ENCODE data around the gene DNM3.

Gene DNM3

GRCh38 chr1:171966426-171967220 is 125.3 kb downstream of the DNM3 start:
- DNase-seq (ENCODE audit: low read depth in 2 of 2, low spot score in 1 of 2), result no peak

DNA sequence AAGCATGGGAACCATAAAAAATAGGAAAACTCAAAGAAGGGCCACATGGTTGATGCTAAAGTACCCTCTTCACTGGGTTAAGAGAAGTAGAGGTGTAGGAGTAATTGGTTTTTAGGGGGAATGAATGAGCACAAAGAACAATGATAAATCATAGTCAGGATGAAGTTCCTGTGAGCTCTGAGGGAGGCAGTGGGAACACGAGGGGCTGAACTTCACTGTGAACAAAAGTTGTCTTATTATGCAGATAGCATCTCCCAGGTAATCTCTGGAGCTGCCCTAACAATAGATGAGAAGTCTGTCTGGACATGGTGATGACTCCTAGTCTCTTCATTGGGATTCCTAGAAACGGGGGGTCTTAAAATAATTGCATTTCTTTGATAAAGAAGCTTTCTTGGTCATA is 127.9 kb downstream of the DNM3 start:
- DNase-seq (ENCODE audit: low read depth in 2 of 2, low spot score in 1 of 2), result no peak

GRCh38 chr1:171969813-171970212 is 128.5 kb downstream of the DNM3 start:
- no peak for DNase-seq (ENCODE audit: low read depth in 2 of 2, low spot score in 1 of 2)

GRCh38 chr1:171972846-171973245 is 131.5 kb downstream of the DNM3 start:
- DNase-seq (ENCODE audit: low read depth in 2 of 2, low spot score in 1 of 2), result no peak

GRCh38 chr1:171973421-171973820 is 132.1 kb downstream of the DNM3 start:
- no peak for DNase-seq (ENCODE audit: low read depth in 2 of 2, low spot score in 1 of 2)

- no peak for DNase-seq (ENCODE audit: low read depth in 2 of 2, low spot score in 1 of 2)
Observed at GRCh38 chr1:171981303-171981702, 140.0 kb downstream of the DNM3 start.

GRCh38 chr1:171983584-171983983 is 142.3 kb downstream of the DNM3 start:
- no peak for DNase-seq (ENCODE audit: low read depth in 2 of 2, low spot score in 1 of 2)

- no peak for DNase-seq (ENCODE audit: low read depth in 2 of 2, low spot score in 1 of 2)
Observed at GRCh38 chr1:171984262-171984661, 143.0 kb downstream of the DNM3 start.

DNA sequence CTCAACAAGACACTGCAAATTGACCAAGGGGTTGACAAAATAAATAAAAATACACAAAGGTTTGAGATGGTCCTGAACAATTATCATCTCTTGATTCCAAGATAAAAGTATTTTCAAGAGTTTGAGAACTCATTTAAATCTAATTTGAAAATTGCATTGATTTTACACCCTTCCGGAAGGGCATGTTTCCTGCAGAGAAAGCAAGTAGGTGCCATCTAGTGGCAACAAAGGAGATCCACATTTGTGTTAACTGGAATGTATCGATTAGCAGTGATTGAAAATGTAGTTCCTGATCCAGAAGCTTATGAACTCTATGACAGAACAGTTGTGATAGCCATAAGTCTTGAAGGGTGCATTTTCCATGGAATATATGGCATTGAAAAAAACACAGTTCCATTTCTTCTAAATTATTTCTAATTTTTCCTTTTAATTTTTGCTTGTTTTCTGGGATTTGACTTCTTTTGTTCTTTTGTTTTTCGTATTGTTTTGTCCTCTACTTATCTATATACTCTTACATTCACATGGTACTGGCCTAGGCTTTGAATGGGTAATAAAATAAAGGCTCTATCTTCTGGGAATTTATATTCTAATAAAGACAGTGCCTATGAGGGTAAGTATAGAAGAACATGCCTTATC is 143.7 kb downstream of the DNM3 start:
- DNase-seq (ENCODE audit: low read depth in 2 of 2, low spot score in 1 of 2), result no peak

DNA sequence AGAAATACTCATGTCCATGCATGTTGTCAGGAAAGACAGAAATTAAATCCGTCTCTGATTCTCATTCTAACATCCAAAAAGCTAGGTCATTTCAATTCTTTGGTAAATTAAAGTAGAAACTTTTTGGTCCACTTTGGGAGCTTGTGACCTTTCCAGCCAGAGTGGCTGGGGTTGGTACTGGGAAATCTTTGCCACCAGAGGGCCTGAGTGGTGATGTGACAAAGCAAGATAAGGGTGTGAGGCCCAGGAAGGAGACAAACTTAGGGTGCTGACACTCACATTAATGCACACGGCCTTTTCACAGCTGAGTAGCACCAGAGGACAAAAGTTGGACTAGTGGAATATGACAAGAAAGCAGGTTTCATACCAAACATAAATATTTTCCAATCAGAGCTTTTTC is 144.3 kb downstream of the DNM3 start:
- DNase-seq (ENCODE audit: low read depth in 2 of 2, low spot score in 1 of 2), result no peak

- DNase-seq (ENCODE audit: low read depth in 2 of 2, low spot score in 1 of 2), result no peak
Observed at GRCh38 chr1:171988243-171988885, 147.1 kb downstream of the DNM3 start.

GRCh38 chr1:171990371-171990770 is 149.1 kb downstream of the DNM3 start:
- no peak for DNase-seq (ENCODE audit: low read depth in 2 of 2, low spot score in 1 of 2)

GRCh38 chr1:171994293-171994692 is 153.0 kb downstream of the DNM3 start:
- DNase-seq (ENCODE audit: low read depth in 2 of 2, low spot score in 1 of 2), result no peak

- DNase-seq (ENCODE audit: low read depth in 2 of 2, low spot score in 1 of 2), result no peak
Observed at GRCh38 chr1:171995573-171995972, 154.3 kb downstream of the DNM3 start.

GRCh38 chr1:171997936-171998335 is 156.6 kb downstream of the DNM3 start:
- no peak for DNase-seq (ENCODE audit: low read depth in 2 of 2, low spot score in 1 of 2)

DNA sequence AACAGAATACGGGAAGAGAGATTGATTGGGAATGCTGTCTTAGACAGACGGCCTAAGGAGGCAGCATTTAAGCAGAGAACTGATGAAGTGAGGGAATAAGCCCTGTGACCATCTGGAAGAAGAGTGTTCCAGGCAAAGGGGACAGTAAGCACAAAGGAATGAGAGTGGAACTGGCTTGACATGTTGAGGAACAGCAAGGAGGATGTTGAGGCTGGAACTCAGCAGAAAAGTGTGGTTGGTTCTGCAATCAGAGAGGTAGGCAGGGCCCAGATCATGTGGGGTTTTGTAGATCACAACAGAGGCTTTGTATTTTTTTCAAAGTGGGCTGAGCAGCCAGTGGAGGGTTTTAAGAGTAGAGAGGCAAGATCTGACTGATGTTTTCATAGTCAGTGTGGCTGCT is 157.4 kb downstream of the DNM3 start:
- no peak for DNase-seq (ENCODE audit: low read depth in 2 of 2, low spot score in 1 of 2)

- DNase-seq (ENCODE audit: low read depth in 2 of 2, low spot score in 1 of 2), result no peak
Observed at GRCh38 chr1:171999756-172000155, 158.5 kb downstream of the DNM3 start.

- no peak for DNase-seq (ENCODE audit: low read depth in 2 of 2, low spot score in 1 of 2)
Observed at GRCh38 chr1:172001288-172001687, 160.0 kb downstream of the DNM3 start.

DNA sequence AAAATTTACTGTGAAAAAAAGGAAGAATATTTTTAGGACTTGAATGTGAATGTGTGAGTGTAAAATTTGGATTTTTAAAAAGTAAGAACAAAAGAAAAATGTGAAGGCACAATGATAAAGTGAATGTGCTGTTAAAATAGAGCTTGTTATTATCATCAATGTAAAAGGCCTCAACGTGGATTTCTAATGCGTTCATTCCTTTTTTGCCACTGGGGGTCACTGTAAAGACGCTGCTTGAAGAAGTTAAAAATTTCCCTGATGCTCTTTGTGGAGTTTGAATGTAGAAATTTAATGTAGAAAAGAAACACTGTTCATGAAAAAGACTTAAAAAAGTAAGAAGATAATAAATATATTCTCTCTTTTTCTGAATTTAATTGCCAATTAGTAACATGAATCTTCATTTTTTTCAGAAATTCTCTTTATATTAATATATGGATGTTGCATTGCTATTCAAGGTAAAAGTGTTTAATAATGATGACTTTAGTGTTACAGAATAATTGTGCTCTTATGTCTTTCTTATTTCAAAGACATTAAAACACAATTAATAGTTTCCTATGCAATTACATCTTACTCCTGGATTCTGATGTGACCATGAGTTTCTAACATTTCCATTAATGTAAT is 161.5 kb downstream of the DNM3 start:
- no peak for DNase-seq (ENCODE audit: low read depth in 2 of 2, low spot score in 1 of 2)

DNA sequence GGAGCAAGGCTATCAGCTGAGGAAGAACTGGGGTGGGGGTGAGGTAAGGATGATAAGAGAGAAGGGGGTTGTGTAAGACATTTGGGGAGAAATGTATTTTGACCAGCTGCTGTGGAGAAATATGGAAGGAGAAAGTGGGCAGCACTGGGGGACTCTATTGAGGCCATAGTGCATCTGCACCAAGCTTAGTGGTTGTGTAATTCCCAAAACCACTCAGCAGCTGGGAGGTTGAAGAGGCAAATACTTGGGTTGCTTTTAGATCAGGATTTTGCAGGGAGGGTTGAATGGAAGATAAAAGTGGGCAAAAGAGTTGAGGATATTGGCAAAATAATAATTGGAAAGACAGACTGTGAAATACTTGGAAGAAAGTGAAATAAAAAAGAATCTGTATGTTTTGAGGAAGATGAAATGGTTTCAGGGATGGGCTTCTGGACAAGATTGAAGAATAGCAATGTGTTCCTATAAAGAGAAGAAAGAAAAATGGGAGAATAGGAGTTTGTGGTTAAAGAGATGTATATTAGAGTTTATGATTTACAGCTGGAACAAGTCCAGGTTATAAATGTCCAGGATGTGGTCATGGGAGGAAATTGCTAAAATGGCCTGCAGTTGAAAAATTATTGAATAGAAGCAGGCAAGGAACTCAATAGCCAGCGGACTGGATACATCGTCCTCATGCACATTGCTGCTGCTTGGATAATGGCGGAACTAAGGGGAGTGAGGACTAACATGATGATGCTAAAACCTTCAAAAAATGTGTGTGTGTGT is 162.7 kb downstream of the DNM3 start:
- DNase-seq (ENCODE audit: low read depth in 2 of 2, low spot score in 1 of 2), result no peak

DNA sequence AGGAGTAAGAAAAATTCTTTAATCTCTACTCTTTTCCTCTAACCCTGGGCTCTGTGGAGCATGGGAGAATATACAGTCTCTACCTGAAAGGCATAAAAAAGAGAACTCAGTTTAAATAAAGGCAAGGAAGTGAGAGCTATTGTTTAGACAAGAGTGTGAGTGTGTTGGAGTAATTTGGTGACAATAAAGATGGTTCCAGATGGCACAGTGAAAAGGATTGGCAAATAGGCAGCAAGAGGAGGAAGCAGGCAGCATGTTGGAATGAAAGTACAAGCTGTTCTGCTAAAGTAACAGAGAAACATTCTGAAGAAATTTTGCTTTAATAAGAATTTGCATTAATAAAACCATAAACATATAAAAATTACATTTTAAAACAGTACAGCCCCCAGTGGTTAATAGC is 163.4 kb downstream of the DNM3 start:
- no peak for DNase-seq (ENCODE audit: low read depth in 2 of 2, low spot score in 1 of 2)
